ENCODE measurements around the gene RABGAP1. TPM values are rescaled to one million over a fixed set of nuclear protein-coding genes. Genes with fewer than 3 reads are reported as not detected.

RABGAP1 gene
- total and polyA plus RNA-seq, 2 experiments from 2014 or later, result 8.5 to 33.9 TPM

DNA sequence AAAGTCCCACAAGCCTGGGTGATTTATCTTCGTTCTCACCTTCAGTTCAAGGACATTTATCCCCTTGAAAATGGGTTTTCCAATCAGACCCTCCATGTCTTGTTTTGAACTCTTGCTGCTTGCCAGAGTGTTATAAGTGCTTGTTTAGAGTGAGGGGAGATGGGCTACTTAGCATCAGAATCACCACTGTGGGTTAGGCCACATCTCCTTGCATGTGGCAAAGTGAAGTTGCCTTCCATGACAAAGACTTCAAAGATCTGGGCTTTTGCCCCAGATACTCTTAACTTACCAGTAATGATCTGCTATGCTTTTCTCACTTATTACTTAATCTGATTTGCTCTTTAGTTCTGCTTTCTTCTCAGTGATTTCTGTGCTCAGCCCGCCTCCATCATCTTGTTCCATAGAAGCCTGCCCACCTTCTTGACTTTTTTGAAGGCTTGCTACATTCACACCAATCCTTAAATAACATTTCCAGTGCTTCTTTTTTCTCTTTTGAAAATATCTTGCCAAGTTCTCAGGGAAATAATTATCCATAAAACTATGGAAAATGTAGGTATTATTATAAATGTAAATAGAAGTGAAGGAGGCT is 131.7 kb downstream of the RABGAP1 start:
- no peak overlapping the region for H2AFZ ChIP-seq
- peaks cover 3% of the 10 kb centered on the region; the same call in 1 of the 2 replicates for H3K36me3 ChIP-seq (ENCODE audit: insufficient read depth)
- no peaks in the 10 kb centered on the region for H3K79me2 ChIP-seq (replicated peaks; ENCODE audit: insufficient read depth)
- no peaks in the 10 kb centered on the region for H3F3A ChIP-seq (replicated peaks; ENCODE audit: low read depth)
- no peaks in the 10 kb centered on the region for H4K20me1 ChIP-seq (replicated peaks; ENCODE audit: insufficient read depth)
- peak overlapping the region; percentile 36 for H3K27ac ChIP-seq (ENCODE audit: low read depth)
- peak; percentile 96 for ATAC-seq
- Mint-ChIP-seq H3K27me3 (ENCODE audit: insufficient read depth, low read depth, poor library complexity) (no peaks in the 10 kb centered on the region), H3K36me3 (ENCODE audit: low read depth) (peaks cover 26% of the 10 kb centered on the region; the same call in 2 of the 3 replicates), H3K9me3 (no peaks in the 10 kb centered on the region), H3K27ac (peak overlapping the region; percentile 27; the same call in 1 of the 2 replicates), H3K4me1 (peaks cover 60% of the 10 kb centered on the region), H3K4me3 (peak overlapping the region; percentile 51)
- TF ChIP-seq NANOG (IDR thresholded peaks at IDR 0.05; ENCODE audit: borderline replicate concordance), result peak; percentile 94
- no peak for TF ChIP-seq EZH2phosphoT487 (IDR thresholded peaks at IDR 0.05; ENCODE audit: unreplicated experiment)
- TF ChIP-seq, protein P1, sequence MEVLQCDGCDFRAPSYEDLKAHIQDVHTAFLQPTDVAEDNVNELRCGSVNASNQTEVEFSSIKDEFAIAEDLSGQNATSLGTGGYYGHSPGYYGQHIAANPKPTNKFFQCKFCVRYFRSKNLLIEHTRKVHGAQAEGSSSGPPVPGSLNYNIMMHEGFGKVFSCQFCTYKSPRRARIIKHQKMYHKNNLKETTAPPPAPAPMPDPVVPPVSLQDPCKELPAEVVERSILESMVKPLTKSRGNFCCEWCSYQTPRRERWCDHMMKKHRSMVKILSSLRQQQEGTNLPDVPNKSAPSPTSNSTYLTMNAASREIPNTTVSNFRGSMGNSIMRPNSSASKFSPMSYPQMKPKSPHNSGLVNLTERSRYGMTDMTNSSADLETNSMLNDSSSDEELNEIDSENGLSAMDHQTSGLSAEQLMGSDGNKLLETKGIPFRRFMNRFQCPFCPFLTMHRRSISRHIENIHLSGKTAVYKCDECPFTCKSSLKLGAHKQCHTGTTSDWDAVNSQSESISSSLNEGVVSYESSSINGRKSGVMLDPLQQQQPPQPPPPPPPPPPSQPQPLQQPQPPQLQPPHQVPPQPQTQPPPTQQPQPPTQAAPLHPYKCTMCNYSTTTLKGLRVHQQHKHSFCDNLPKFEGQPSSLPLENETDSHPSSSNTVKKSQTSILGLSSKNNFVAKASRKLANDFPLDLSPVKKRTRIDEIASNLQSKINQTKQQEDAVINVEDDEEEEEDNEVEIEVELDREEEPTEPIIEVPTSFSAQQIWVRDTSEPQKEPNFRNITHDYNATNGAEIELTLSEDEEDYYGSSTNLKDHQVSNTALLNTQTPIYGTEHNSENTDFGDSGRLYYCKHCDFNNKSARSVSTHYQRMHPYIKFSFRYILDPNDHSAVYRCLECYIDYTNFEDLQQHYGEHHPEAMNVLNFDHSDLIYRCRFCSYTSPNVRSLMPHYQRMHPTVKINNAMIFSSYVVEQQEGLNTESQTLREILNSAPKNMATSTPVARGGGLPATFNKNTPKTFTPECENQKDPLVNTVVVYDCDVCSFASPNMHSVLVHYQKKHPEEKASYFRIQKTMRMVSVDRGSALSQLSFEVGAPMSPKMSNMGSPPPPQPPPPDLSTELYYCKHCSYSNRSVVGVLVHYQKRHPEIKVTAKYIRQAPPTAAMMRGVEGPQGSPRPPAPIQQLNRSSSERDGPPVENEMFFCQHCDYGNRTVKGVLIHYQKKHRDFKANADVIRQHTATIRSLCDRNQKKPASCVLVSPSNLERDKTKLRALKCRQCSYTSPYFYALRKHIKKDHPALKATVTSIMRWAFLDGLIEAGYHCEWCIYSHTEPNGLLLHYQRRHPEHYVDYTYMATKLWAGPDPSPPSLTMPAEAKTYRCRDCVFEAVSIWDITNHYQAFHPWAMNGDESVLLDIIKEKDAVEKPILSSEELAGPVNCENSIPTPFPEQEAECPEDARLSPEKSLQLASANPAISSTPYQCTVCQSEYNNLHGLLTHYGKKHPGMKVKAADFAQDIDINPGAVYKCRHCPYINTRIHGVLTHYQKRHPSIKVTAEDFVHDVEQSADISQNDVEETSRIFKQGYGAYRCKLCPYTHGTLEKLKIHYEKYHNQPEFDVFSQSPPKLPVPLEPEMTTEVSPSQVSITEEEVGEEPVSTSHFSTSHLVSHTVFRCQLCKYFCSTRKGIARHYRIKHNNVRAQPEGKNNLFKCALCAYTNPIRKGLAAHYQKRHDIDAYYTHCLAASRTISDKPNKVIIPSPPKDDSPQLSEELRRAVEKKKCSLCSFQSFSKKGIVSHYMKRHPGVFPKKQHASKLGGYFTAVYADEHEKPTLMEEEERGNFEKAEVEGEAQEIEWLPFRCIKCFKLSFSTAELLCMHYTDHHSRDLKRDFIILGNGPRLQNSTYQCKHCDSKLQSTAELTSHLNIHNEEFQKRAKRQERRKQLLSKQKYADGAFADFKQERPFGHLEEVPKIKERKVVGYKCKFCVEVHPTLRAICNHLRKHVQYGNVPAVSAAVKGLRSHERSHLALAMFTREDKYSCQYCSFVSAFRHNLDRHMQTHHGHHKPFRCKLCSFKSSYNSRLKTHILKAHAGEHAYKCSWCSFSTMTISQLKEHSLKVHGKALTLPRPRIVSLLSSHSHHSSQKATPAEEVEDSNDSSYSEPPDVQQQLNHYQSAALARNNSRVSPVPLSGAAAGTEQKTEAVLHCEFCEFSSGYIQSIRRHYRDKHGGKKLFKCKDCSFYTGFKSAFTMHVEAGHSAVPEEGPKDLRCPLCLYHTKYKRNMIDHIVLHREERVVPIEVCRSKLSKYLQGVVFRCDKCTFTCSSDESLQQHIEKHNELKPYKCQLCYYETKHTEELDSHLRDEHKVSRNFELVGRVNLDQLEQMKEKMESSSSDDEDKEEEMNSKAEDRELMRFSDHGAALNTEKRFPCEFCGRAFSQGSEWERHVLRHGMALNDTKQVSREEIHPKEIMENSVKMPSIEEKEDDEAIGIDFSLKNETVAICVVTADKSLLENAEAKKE (CRISPR knock-in tag; IDR thresholded peaks at IDR 0.05), result peak; percentile 23; the same call in 1 of the 2 replicates
- peak overlapping the region; percentile 45 for H3K4me2 ChIP-seq
- peak overlapping the region; percentile 29 for H3K4me3 ChIP-seq
- peaks cover 52% of the 10 kb centered on the region for H3K4me1 ChIP-seq (ENCODE audit: insufficient read depth)
- DNase-seq (ENCODE audit: low spot score), result peak; percentile 80
- H3K27me3 ChIP-seq (ENCODE audit: insufficient read depth), result no peaks in the 10 kb centered on the region
- H3K9me2 ChIP-seq (ENCODE audit: insufficient read depth), result no peaks in the 10 kb centered on the region

DNA sequence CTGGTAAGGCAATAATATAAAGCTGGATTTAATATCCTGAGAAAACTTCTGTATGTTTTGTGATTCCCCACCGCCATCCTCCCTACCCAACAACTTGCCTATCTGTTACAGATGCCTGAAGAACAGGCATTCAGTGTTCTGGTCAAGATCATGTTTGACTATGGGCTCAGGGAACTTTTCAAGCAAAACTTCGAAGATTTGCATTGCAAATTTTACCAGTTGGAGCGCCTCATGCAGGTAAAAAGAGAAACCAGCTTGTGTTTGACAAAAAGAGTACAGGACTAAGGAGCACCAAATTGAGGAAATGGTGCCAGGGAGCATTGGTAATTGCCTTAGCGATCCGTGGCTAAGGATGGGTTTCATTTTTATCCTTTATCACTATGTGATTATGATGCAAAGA is 132.6 kb downstream of the RABGAP1 start:
- Histone ChIP-seq H3F3A (replicated peaks; ENCODE audit: low read depth) (no peaks in the 10 kb centered on the region), H3K4me2 (peak overlapping the region; percentile 45), H3K36me3 (ENCODE audit: insufficient read depth) (no peaks in the 10 kb centered on the region), H3K4me1 (ENCODE audit: insufficient read depth) (peaks cover 52% of the 10 kb centered on the region), H3K4me3 (peak overlapping the region; percentile 6; the same call in 1 of the 2 replicates), H2AFZ (no peak overlapping the region), H3K9me2 (ENCODE audit: insufficient read depth) (no peaks in the 10 kb centered on the region), H3K79me2 (replicated peaks; ENCODE audit: insufficient read depth) (no peaks in the 10 kb centered on the region), H4K20me1 (replicated peaks; ENCODE audit: insufficient read depth) (no peaks in the 10 kb centered on the region), H3K27me3 (ENCODE audit: insufficient read depth) (no peaks in the 10 kb centered on the region), H3K27ac (ENCODE audit: low read depth) (peak overlapping the region; percentile 36)
- Mint-ChIP-seq H3K4me3 (peak overlapping the region; percentile 33), H3K36me3 (ENCODE audit: low read depth) (peaks cover 30% of the 10 kb centered on the region), H3K27me3 (ENCODE audit: insufficient read depth, low read depth, poor library complexity) (no peaks in the 10 kb centered on the region), H3K4me1 (peaks cover 61% of the 10 kb centered on the region), H3K9me3 (no peaks in the 10 kb centered on the region), H3K27ac (peak overlapping the region; percentile 83)
- ATAC-seq (peak; percentile 38), DNase-seq (ENCODE audit: low spot score) (peak; percentile 40)
- TF ChIP-seq ZNF331 (CRISPR knock-in tag; IDR thresholded peaks at IDR 0.05; ENCODE audit: low read depth), result no peak
- TF ChIP-seq, protein P2, sequence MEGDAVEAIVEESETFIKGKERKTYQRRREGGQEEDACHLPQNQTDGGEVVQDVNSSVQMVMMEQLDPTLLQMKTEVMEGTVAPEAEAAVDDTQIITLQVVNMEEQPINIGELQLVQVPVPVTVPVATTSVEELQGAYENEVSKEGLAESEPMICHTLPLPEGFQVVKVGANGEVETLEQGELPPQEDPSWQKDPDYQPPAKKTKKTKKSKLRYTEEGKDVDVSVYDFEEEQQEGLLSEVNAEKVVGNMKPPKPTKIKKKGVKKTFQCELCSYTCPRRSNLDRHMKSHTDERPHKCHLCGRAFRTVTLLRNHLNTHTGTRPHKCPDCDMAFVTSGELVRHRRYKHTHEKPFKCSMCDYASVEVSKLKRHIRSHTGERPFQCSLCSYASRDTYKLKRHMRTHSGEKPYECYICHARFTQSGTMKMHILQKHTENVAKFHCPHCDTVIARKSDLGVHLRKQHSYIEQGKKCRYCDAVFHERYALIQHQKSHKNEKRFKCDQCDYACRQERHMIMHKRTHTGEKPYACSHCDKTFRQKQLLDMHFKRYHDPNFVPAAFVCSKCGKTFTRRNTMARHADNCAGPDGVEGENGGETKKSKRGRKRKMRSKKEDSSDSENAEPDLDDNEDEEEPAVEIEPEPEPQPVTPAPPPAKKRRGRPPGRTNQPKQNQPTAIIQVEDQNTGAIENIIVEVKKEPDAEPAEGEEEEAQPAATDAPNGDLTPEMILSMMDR (conservative IDR thresholded peaks at IDR 0.05; ENCODE audit: low read depth in 2 of 2), result peak in 1 of 2 experiments; percentile 18; a peak in 2 of 4 replicates

Measured in GM23338 (cell line).